Neural crest cell (in vitro differentiated cells): ENCODE measurements around the gene STX17. TPM values are rescaled to one million over a fixed set of nuclear protein-coding genes. Genes with fewer than 3 reads are reported as not detected.

Experiments used
- DNase-seq: peaks from one replicate; pipeline ENCODE4 v3.0.0; 2021; ENCODE audit warnings: low read depth, mixed read lengths, low spot score
- H3K27ac Mint-ChIP-seq: one replicate; pipeline ENCODE4 v1.8.0; 2021; ENCODE audit warnings: mild to moderate bottlenecking, mixed read lengths; ENCODE audit not compliant: unreplicated experiment
- H3K27me3 Mint-ChIP-seq: 2 replicates; pipeline ENCODE4 v1.8.0; 2021; ENCODE audit warnings: low read depth, mild to moderate bottlenecking, mixed read lengths
- H3K36me3 Mint-ChIP-seq: 2 replicates; pipeline ENCODE4 v1.8.0; 2021; ENCODE audit warnings: low read depth, mild to moderate bottlenecking, mixed read lengths
- H3K4me1 Mint-ChIP-seq: 2 replicates; pipeline ENCODE4 v1.8.0; 2021; ENCODE audit warnings: mixed read lengths
- H3K4me3 Mint-ChIP-seq: one replicate; pipeline ENCODE4 v1.8.0; 2021; ENCODE audit warnings: mild to moderate bottlenecking, mixed read lengths
- H3K9me3 Mint-ChIP-seq: 2 replicates; pipeline ENCODE4 v1.8.0; 2021; ENCODE audit warnings: mixed read lengths
- total RNA-seq: library from RNA; stranded (reverse); gene quantifications from 2 replicates; pipeline ENCODE4 v1.2.1, GENCODE V29; 2021
- TF ChIP-seq, protein P1 (sequence below): fragments of 200-600 bp; sonication (generic); conservative IDR thresholded peaks from 2 replicates; pipeline ENCODE4 v1.5.0; 2021; ENCODE audit warnings: antibody characterized with exemption, mild to moderate bottlenecking

STX17 gene
- total RNA-seq, 1 donor from 2014 or later = 24.3 TPM

GRCh38 chr9:100019541-100019940, 113.1 kb downstream of the STX17 start:
- H3K36me3 Mint-ChIP-seq = peaks cover 13% of the 10 kb centered on the region
- TF ChIP-seq, protein P1, sequence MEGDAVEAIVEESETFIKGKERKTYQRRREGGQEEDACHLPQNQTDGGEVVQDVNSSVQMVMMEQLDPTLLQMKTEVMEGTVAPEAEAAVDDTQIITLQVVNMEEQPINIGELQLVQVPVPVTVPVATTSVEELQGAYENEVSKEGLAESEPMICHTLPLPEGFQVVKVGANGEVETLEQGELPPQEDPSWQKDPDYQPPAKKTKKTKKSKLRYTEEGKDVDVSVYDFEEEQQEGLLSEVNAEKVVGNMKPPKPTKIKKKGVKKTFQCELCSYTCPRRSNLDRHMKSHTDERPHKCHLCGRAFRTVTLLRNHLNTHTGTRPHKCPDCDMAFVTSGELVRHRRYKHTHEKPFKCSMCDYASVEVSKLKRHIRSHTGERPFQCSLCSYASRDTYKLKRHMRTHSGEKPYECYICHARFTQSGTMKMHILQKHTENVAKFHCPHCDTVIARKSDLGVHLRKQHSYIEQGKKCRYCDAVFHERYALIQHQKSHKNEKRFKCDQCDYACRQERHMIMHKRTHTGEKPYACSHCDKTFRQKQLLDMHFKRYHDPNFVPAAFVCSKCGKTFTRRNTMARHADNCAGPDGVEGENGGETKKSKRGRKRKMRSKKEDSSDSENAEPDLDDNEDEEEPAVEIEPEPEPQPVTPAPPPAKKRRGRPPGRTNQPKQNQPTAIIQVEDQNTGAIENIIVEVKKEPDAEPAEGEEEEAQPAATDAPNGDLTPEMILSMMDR = no peak
- no peaks in the 10 kb centered on the region for H3K27me3 Mint-ChIP-seq
- DNase-seq = no peak
- no peaks in the 10 kb centered on the region for H3K9me3 Mint-ChIP-seq
- no peaks in the 10 kb centered on the region for H3K4me1 Mint-ChIP-seq
- H3K27ac Mint-ChIP-seq = no peak overlapping the region
- no peak overlapping the region for H3K4me3 Mint-ChIP-seq

Other genes with a start within 250 kb of the STX17 start
- gene NR4A3, start 84.8 kb upstream of the STX17 start, total RNA-seq = 0.91 and 0.93 TPM in 2 replicates
- 13.3 and 13.6 TPM in 2 replicates for gene ERP44, start 192.3 kb downstream of the STX17 start, total RNA-seq
- 22.9 and 25.6 TPM in 2 replicates for gene INVS, start 192.6 kb downstream of the STX17 start, total RNA-seq